Transverse colon (tissue), 4 donors: ENCODE data around the gene SOS1. TPM values are rescaled to one million over a fixed set of nuclear protein-coding genes. Genes with fewer than 3 reads are reported as not detected.
"Not testable (repeated sequence)": the region's sequence is repeated elsewhere in the genome, so short reads cannot be mapped to it uniquely, and the experiment has no call there.

ENCODE experiments used
- DNase-seq: peaks from one replicate; pipeline ENCODE4 v3.0.0-alpha.2; 2019
- H3K27ac ChIP-seq, 4 donors: fragments of 200-600 bp; sonication (generic); 2 replicates each; pipeline ENCODE4 v1.5.1; 2016 to 2018; ENCODE audit warnings: inconsistent platforms in 4 of 4
- H3K27me3 ChIP-seq: fragments of 200-600 bp; sonication (generic); 2 replicates; pipeline ENCODE4 v1.5.1; 2017; ENCODE audit warnings: inconsistent platforms
- H3K36me3 ChIP-seq, 4 donors: fragments of 200-600 bp; sonication (generic); 2 replicates each; pipeline ENCODE4 v1.5.1; 2017 to 2019; ENCODE audit warnings: inconsistent platforms in 4 of 4
- H3K4me1 ChIP-seq, 4 donors: fragments of 200-600 bp; sonication (generic); 2 replicates each; pipeline ENCODE4 v1.5.1; 2017 to 2020; ENCODE audit warnings: inconsistent platforms in 4 of 4
- H3K4me3 ChIP-seq, 4 donors: fragments of 200-600 bp; sonication (generic); 1 replicate in 1 of 4; 2 replicates in 3 of 4; pipeline versions ENCODE4 v1.5.1 to v1.6.1; 2017 to 2019; ENCODE audit warnings: inconsistent platforms in 4 of 4
- H3K9me3 ChIP-seq, 2 donors: fragments of 200-600 bp; sonication (generic); 2 replicates each; pipeline ENCODE4 v1.5.1; 2017 to 2019; ENCODE audit warnings: inconsistent platforms in 2 of 2
- EP300 ChIP-seq: sonication (generic); formaldehyde crosslinking; IDR thresholded peaks from one replicate; pipeline ENCODE4 v1.6.1; 2017; ENCODE audit warnings: antibody characterized with exemption, low read depth
- POLR2A ChIP-seq: fragments of 450-650 bp; IDR thresholded peaks from one replicate; pipeline ENCODE4 v1.6.1; 2016; ENCODE audit warnings: antibody characterized with exemption, mild to moderate bottlenecking, moderate library complexity
- POLR2AphosphoS5 ChIP-seq, 3 donors: sonication (generic); formaldehyde crosslinking; IDR thresholded peaks; one replicate each; pipeline ENCODE4 v1.6.1; 2016; ENCODE audit warnings: antibody characterized with exemption in 3 of 3
- WGBS, 2 donors: methylation state at CpG; one replicate each; pipeline ENCODE4 v1.1.5; 2018; ENCODE audit warnings: low coverage in 1 of 2; 5-methylcytosine and 5-hydroxymethylcytosine counted together
- in situ Hi-C, 4 donors: fragments of 200-750 bp; cut with MboI; loops; one replicate each; pipeline versions ENCODE4 v1.15.0 to v1.15.1; 2017; ENCODE audit warnings: low sequenced_read_pairs in 3 of 4, low pct_ligation_motif_present in 1 of 4, low pct_unique_long_range_greater_than_20kb in 1 of 4
- intact Hi-C: fragments of 100-400 bp; cut with DNase I; formaldehyde crosslinking; loops from one replicate; pipeline ENCODE4 v1.15.1; 2023; ENCODE audit warnings: low total_unique reads
- total RNA-seq, 4 donors: library from RNA; depleted of rRNA; stranded (reverse); fragments of >200 nt; gene quantifications; one replicate each; pipeline ENCODE4 v1.1.0, GENCODE V29; 2016
- TF ChIP-seq, protein P1 (sequence below), 5 experiments: fragments of 200-600 bp in 3 of 5; fragments of 450-650 bp in 2 of 5; sonication (generic) in 3 of 5; IDR thresholded peaks; 1 replicate in 2 of 5; 2 replicates in 3 of 5; pipeline ENCODE4 v1.5.1; 2016 to 2017; ENCODE audit warnings: antibody characterized with exemption in 5 of 5, inconsistent platforms in 3 of 5, mild to moderate bottlenecking in 2 of 5, moderate library complexity in 1 of 5

The SOS1 gene
- total RNA-seq, 4 donors from 2014 or later = 13.9 to 43.8 (median 23.0) TPM

DNA sequence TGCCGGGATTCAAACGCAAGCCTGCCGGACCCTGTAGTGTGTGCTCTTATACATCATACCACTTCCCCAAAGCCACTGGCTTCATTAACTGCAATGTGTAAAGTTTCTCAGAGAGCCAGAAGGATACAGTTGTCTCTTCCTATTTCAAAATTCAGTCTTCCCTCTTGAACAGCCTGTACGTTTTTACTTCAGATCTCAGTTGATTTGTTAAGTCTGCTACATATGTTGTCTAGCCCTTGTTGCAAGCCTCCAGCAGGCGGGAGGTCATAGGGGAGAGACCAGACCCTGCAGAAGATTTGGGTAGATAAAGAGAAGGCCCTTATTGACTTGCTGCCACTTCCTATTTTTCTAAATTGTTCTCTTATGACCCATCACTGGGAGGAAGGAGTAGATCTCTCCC, 174.9 kb downstream of the SOS1 start:
- no peak overlapping the region for H3K27ac ChIP-seq
- no peaks in the 10 kb centered on the region for H3K36me3 ChIP-seq
- DNase-seq = no peak
- H3K4me3 ChIP-seq = no peak overlapping the region
- intact Hi-C loops (no loop called here), in situ Hi-C loops (loop anchor here in 2 of 4 donors (10.0 kb wide), 2 partner anchors 279 to 289 kb away; no protein-coding TSS in a partner anchor)
- no peaks in the 10 kb centered on the region for H3K27me3 ChIP-seq
- no peaks in the 10 kb centered on the region for H3K4me1 ChIP-seq
- no peak for TF ChIP-seq POLR2AphosphoS5 (IDR thresholded peaks at IDR 0.05)
- no peak for TF ChIP-seq EP300
- TF ChIP-seq POLR2A = no peak
- TF ChIP-seq, protein P1, sequence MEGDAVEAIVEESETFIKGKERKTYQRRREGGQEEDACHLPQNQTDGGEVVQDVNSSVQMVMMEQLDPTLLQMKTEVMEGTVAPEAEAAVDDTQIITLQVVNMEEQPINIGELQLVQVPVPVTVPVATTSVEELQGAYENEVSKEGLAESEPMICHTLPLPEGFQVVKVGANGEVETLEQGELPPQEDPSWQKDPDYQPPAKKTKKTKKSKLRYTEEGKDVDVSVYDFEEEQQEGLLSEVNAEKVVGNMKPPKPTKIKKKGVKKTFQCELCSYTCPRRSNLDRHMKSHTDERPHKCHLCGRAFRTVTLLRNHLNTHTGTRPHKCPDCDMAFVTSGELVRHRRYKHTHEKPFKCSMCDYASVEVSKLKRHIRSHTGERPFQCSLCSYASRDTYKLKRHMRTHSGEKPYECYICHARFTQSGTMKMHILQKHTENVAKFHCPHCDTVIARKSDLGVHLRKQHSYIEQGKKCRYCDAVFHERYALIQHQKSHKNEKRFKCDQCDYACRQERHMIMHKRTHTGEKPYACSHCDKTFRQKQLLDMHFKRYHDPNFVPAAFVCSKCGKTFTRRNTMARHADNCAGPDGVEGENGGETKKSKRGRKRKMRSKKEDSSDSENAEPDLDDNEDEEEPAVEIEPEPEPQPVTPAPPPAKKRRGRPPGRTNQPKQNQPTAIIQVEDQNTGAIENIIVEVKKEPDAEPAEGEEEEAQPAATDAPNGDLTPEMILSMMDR (IDR thresholded peaks at IDR 0.05) = no peak
- H3K9me3 ChIP-seq = no peaks in the 10 kb centered on the region
- WGBS, 2 donors = 75 to 81% methylated on average over 5 of the region's 5 CpGs

DNA sequence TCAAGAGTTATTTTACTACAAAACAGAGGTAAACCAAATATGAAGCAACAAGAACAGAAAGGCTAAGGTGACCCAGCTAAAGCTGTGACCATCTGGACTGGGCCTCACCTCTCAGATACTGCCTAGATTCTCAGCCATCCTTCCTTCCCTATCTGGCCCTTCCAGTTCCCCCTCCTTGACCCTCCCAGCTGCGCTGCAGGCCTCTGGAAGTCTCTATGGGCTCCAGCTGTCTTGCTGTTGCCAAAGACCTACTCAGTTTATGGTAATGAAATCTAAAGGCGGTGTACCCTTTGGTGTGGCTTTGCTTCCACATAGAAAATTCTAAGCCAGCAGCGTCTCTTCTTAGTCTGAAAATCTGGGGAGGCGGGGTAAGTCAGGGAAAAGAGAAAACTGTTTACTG, 175.5 kb downstream of the SOS1 start:
- Histone ChIP-seq H3K4me1 (no peaks in the 10 kb centered on the region), H3K27ac (no peak overlapping the region), H3K4me3 (no peak overlapping the region), H3K9me3 (no peaks in the 10 kb centered on the region), H3K36me3 (no peaks in the 10 kb centered on the region), H3K27me3 (no peaks in the 10 kb centered on the region)
- DNase-seq = no peak
- intact Hi-C loops = no loop called here
- WGBS, 2 donors = 81 to 88% methylated on average over 3 to 4 of the region's 4 CpGs
- TF ChIP-seq, protein P1 (IDR thresholded peaks at IDR 0.05) = no peak
- TF ChIP-seq POLR2A (no peak), EP300 (no peak), POLR2AphosphoS5 (IDR thresholded peaks at IDR 0.05) (no peak)
- in situ Hi-C loops = loop anchor here in 2 of 4 donors (10.0 kb wide), 2 partner anchors 279 to 289 kb away; no protein-coding TSS in a partner anchor

DNA sequence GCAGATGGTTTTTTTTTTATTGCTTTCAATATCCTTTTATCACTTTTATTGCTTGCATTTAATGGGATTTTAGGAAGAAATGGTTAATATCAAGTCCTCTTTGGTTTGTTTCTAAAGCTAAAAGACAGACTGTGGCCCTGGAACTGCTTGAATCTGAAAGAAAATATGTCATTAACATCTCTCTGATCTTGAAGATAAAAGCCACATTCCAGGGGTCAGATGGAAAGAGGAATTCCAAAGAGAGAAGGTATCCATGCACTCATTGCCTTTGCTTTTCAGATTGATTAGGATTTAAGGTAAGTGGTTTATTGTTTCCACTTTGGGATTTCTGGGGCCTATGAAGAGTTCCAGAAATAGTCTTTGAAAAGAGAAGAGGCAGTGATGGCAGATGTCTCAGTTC, 177.1 kb downstream of the SOS1 start:
- H3K36me3 ChIP-seq = no peaks in the 10 kb centered on the region
- in situ Hi-C loops = loop anchor here in 2 of 4 donors (10.0 kb wide), 2 partner anchors 281 to 291 kb away; no protein-coding TSS in a partner anchor
- no peak for DNase-seq
- H3K4me3 ChIP-seq = no peak overlapping the region
- H3K27me3 ChIP-seq = no peaks in the 10 kb centered on the region
- no peak overlapping the region for H3K27ac ChIP-seq
- TF ChIP-seq EP300 (no peak), POLR2A (no peak)
- no peaks in the 10 kb centered on the region for H3K4me1 ChIP-seq
- no peaks in the 10 kb centered on the region for H3K9me3 ChIP-seq
- intact Hi-C loops = no loop called here

DNA sequence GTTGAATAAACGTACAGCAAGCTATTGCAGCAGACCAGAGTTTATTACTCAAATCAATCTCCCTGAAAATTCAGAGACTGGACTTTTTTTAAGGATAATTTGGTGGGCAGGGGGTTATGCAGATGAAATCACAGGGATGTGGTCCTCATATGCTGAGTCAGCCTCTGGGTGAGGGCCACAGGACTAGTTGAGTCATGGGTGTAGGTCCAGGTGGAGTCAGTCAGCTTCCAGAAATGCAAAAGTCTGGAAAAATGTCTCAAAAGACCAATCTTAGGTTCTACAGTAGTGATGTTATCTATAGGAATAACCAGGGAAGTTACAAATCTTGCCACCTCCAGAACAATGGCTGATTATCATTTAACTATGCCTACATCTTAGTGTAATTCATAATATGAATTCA, 180.1 kb downstream of the SOS1 start:
- in situ Hi-C loops = loop anchor here in 2 of 4 donors (10.0 kb wide), 2 partner anchors 284 to 294 kb away; no protein-coding TSS in a partner anchor
- Histone ChIP-seq H3K4me3 (no peak overlapping the region), H3K27ac (no peak overlapping the region), H3K36me3 (no peaks in the 10 kb centered on the region), H3K27me3 (no peaks in the 10 kb centered on the region), H3K9me3 (no peaks in the 10 kb centered on the region), H3K4me1 (no peaks in the 10 kb centered on the region)
- WGBS, 2 donors = 92% methylated on average over 1 of the region's 1 CpG; no CpG with 5 or more reads in 1 of the 2 donors
- no peak for DNase-seq
- intact Hi-C loops = no loop called here
- TF ChIP-seq POLR2A (no peak), POLR2AphosphoS5 (IDR thresholded peaks at IDR 0.05) (no peak), EP300 (no peak)
- TF ChIP-seq, protein P1 (IDR thresholded peaks at IDR 0.05) = no peak

DNA sequence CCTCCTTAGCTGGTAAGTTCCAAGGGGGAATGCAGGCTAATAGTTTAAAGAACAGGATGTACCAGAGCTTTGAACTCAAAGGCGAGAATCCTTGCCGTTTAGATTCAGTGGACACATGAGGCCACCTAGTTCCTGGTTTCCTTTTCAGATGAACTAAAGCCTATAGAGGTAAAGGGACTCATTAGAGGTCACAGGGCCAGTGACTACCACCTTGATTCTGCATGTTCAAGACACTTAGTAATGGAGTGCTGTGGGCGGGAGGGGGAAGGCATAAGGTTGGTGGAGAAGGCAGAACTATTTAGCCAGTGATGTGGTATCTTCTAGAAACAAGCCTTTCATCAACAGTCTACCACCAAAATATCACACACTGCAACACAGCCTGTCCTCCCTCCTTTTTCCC, 183.3 kb downstream of the SOS1 start:
- DNase-seq = no peak
- Histone ChIP-seq H3K4me1 (no peaks in the 10 kb centered on the region), H3K36me3 (no peaks in the 10 kb centered on the region), H3K27ac (no peak overlapping the region), H3K27me3 (no peaks in the 10 kb centered on the region), H3K4me3 (no peak overlapping the region), H3K9me3 (no peaks in the 10 kb centered on the region)
- 89 to 91% methylated on average over 3 of the region's 3 CpGs for WGBS, 2 donors
- in situ Hi-C loops = no loop called here
- no peak for TF ChIP-seq POLR2A
- TF ChIP-seq, protein P1 (IDR thresholded peaks at IDR 0.05) = no peak
- no peak for TF ChIP-seq EP300
- TF ChIP-seq POLR2AphosphoS5 (IDR thresholded peaks at IDR 0.05) = no peak
- intact Hi-C loops = no loop called here

DNA sequence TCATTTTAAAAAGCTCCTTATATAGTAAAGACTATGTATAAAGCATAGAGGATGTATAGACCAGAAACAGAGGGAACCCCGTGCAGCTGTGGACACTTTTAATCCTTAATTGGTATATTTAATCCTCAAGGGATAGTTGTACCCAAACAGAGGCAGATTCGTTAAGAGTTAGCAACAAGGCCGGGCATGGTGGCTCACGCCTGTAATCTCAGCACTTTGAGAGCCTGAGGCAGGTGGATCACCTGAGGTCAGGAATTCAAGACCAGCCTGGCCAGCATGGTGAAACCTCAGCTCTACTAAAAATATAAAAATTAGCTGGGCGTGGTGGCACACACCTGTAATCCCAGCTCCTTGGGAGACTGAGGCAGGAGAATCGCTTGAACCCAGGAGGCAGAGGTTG, 184.3 kb downstream of the SOS1 start:
- in situ Hi-C loops, H3K4me3 ChIP-seq, H3K9me3 ChIP-seq, H3K27ac ChIP-seq, DNase-seq, intact Hi-C loops, H3K36me3 ChIP-seq, H3K27me3 ChIP-seq, H3K4me1 ChIP-seq: not testable (repeated sequence)
- WGBS, 2 donors = 75 to 89% methylated on average over 2 to 6 of the region's 6 CpGs
